ENCODE data around the gene RGS8. TPM values are rescaled to one million over a fixed set of nuclear protein-coding genes. Genes with fewer than 3 reads are reported as not detected.

The RGS8 gene
- total and polyA plus RNA-seq, 2 experiments from 2014 or later, result not detected

GRCh38 chr1:182718311-182718710, 33.9 kb upstream of the RGS8 start:
- Histone ChIP-seq H3K27me3 (replicated peaks; ENCODE audit: insufficient read depth) (no peaks in the 10 kb centered on the region), H3K36me3 (ENCODE audit: low read depth) (no peaks in the 10 kb centered on the region), H3K9ac (no peak overlapping the region), H3K9me2 (ENCODE audit: insufficient read depth) (no peaks in the 10 kb centered on the region), H3K4me3 (no peak overlapping the region), H3K9me3 (ENCODE audit: low read depth) (no peaks in the 10 kb centered on the region), H3K79me2 (ENCODE audit: insufficient read depth) (no peaks in the 10 kb centered on the region), H3K4me2 (ENCODE audit: unreplicated experiment) (no peak overlapping the region), H2AFZ (no peak overlapping the region), H4K20me1 (ENCODE audit: insufficient read depth) (no peaks in the 10 kb centered on the region), H3K4me1 (ENCODE audit: insufficient read depth) (no peaks in the 10 kb centered on the region), H3K27ac (no peak overlapping the region), H3F3A (ENCODE audit: insufficient read depth) (no peaks in the 10 kb centered on the region)
- DNase-seq, result no peak
- TF ChIP-seq EZH2phosphoT487 (IDR thresholded peaks at IDR 0.05; ENCODE audit: insufficient read depth, low read depth) (no peak), EZH2 (IDR thresholded peaks at IDR 0.05; ENCODE audit: insufficient read depth, poor library complexity, severe bottlenecking) (no peak)
- in situ Hi-C loops (cut with MboI), result no loop called here
- WGBS, 2 experiments (ENCODE audit: low coverage in 1 of 2, low lambda C conversion rate in 2 of 2, missing lambda C conversion rate in 2 of 2), result 41 to 59% methylated on average over 2 of the region's 2 CpGs

GRCh38 chr1:182716740-182717720, 32.6 kb upstream of the RGS8 start:
- Histone ChIP-seq H3K9me3 (ENCODE audit: low read depth) (no peaks in the 10 kb centered on the region), H3K27ac (no peak overlapping the region), H3K27me3 (replicated peaks; ENCODE audit: insufficient read depth) (no peaks in the 10 kb centered on the region), H3K79me2 (ENCODE audit: insufficient read depth) (no peaks in the 10 kb centered on the region), H3K4me3 (no peak overlapping the region), H3F3A (ENCODE audit: insufficient read depth) (no peaks in the 10 kb centered on the region), H3K4me1 (ENCODE audit: insufficient read depth) (no peaks in the 10 kb centered on the region), H3K9me2 (ENCODE audit: insufficient read depth) (no peaks in the 10 kb centered on the region), H4K20me1 (ENCODE audit: insufficient read depth) (no peaks in the 10 kb centered on the region), H3K36me3 (ENCODE audit: low read depth) (no peaks in the 10 kb centered on the region), H3K4me2 (ENCODE audit: unreplicated experiment) (no peak overlapping the region), H3K9ac (no peak overlapping the region), H2AFZ (no peak overlapping the region)
- TF ChIP-seq EZH2phosphoT487 (IDR thresholded peaks at IDR 0.05; ENCODE audit: insufficient read depth, low read depth), result no peak
- TF ChIP-seq EZH2 (IDR thresholded peaks at IDR 0.05; ENCODE audit: insufficient read depth, poor library complexity, severe bottlenecking), result no peak
- WGBS, 2 experiments (ENCODE audit: low coverage in 1 of 2, low lambda C conversion rate in 2 of 2, missing lambda C conversion rate in 2 of 2), result 49 to 58% methylated on average over 4 of the region's 4 CpGs
- in situ Hi-C loops (cut with MboI), result no loop called here
- DNase-seq, result no peak

- Histone ChIP-seq H3F3A (ENCODE audit: insufficient read depth) (no peaks in the 10 kb centered on the region), H3K4me3 (no peak overlapping the region), H3K79me2 (ENCODE audit: insufficient read depth) (no peaks in the 10 kb centered on the region), H3K4me2 (ENCODE audit: unreplicated experiment) (no peak overlapping the region), H3K9ac (no peak overlapping the region), H2AFZ (no peak overlapping the region), H3K9me2 (ENCODE audit: insufficient read depth) (no peaks in the 10 kb centered on the region), H4K20me1 (ENCODE audit: insufficient read depth) (no peaks in the 10 kb centered on the region), H3K27me3 (replicated peaks; ENCODE audit: insufficient read depth) (no peaks in the 10 kb centered on the region), H3K36me3 (ENCODE audit: low read depth) (no peaks in the 10 kb centered on the region), H3K9me3 (ENCODE audit: low read depth) (no peaks in the 10 kb centered on the region), H3K27ac (no peak overlapping the region), H3K4me1 (ENCODE audit: insufficient read depth) (no peaks in the 10 kb centered on the region)
- in situ Hi-C loops (cut with MboI), result no loop called here
- TF ChIP-seq EZH2phosphoT487 (IDR thresholded peaks at IDR 0.05; ENCODE audit: insufficient read depth, low read depth), result no peak
- TF ChIP-seq EZH2 (IDR thresholded peaks at IDR 0.05; ENCODE audit: insufficient read depth, poor library complexity, severe bottlenecking), result no peak
- WGBS, 2 experiments (ENCODE audit: low coverage in 1 of 2, low lambda C conversion rate in 2 of 2, missing lambda C conversion rate in 2 of 2), result 17 to 20% methylated on average over 2 of the region's 2 CpGs
- DNase-seq, result no peak
These were observed 31.1 kb upstream of the RGS8 start for GRCh38 chr1:182715531-182715930.

- H3K36me3 ChIP-seq (ENCODE audit: low read depth), result no peaks in the 10 kb centered on the region
- H3K9ac ChIP-seq, result no peak overlapping the region
- in situ Hi-C loops (cut with MboI), result no loop called here
- H3K4me3 ChIP-seq, result no peak overlapping the region
- H3K4me1 ChIP-seq (ENCODE audit: insufficient read depth), result no peaks in the 10 kb centered on the region
- no peak for DNase-seq
- TF ChIP-seq EZH2 (IDR thresholded peaks at IDR 0.05; ENCODE audit: insufficient read depth, poor library complexity, severe bottlenecking) (no peak), EZH2phosphoT487 (IDR thresholded peaks at IDR 0.05; ENCODE audit: insufficient read depth, low read depth) (no peak)
- H3K9me3 ChIP-seq (ENCODE audit: low read depth), result no peaks in the 10 kb centered on the region
- no peak overlapping the region for H3K27ac ChIP-seq
- no peaks in the 10 kb centered on the region for H3K27me3 ChIP-seq (replicated peaks; ENCODE audit: insufficient read depth)
- WGBS, 2 experiments (ENCODE audit: low coverage in 1 of 2, low lambda C conversion rate in 2 of 2, missing lambda C conversion rate in 2 of 2), result 22 to 25% methylated on average over 2 of the region's 2 CpGs
- H3K79me2 ChIP-seq (ENCODE audit: insufficient read depth), result no peaks in the 10 kb centered on the region
- no peak overlapping the region for H2AFZ ChIP-seq
- H3K9me2 ChIP-seq (ENCODE audit: insufficient read depth), result no peaks in the 10 kb centered on the region
- no peak overlapping the region for H3K4me2 ChIP-seq (ENCODE audit: unreplicated experiment)
- H3F3A ChIP-seq (ENCODE audit: insufficient read depth), result no peaks in the 10 kb centered on the region
- H4K20me1 ChIP-seq (ENCODE audit: insufficient read depth), result no peaks in the 10 kb centered on the region
These were observed 30.2 kb upstream of the RGS8 start for GRCh38 chr1:182714546-182714945.
